Stimulated activated CD4-positive, alpha-beta T cell treated with anti-CD3 and anti-CD28 coated beads, Interleukin-12 subunit alpha, Interleukin-12 subunit beta, amount 100 ng/mL, for 4 hours (primary cell): Measurements from ENCODE around the gene ERCC6L2.

Experiments
- DNase-seq: peaks from one replicate; pipeline ENCODE4 v3.0.0-alpha.2; 2020

ERCC6L2 gene

DNA sequence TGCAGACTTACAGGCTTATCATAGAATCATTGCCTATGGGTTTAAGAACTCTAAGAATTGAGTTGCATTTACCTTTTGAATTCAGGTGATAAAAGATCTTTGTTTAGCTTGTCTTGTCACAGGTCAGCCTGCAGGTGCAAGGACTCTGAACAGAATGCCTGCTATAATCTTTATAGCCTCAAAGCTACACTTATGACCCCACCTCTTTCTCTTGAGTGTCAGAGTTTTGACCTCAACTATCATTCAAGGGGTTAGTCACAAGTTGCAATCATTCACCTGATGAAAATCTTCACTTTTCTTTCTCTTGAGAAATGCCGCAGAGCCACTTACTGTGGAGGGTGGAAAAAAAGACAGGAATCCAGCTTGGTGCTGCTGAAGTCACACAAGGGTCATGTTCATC is 49.5 kb downstream of the ERCC6L2 start:
- no peak for DNase-seq

GRCh38 chr9:95927271-95928004 is 51.9 kb downstream of the ERCC6L2 start:
- no peak for DNase-seq

- DNase-seq: no peak
Measured at GRCh38 chr9:95930277-95930676, 54.8 kb downstream of the ERCC6L2 start.

GRCh38 chr9:95935861-95936578 is 60.5 kb downstream of the ERCC6L2 start:
- DNase-seq: no peak

DNA sequence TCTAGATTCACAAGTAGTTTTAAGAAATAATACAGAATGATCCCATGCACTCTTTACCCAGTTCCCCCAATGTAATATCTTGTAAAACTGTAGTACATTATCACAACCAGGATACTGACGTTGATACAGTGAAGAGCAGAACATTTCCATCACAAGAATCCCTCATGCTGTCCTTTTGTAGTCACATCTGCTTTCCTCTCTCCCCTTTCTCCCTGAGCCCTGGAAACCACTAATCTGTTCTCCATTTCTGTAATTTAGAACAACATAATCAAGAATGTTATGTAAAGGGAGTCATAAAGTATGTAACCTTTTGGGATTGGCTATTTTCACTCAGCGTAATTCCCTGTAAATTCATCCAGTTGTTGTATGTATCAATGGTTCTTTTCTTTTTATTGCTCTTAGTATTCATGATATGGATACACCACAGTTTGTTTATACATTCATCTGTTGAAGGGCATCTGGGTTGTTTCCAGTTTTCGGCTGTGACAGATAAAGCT is 61.1 kb downstream of the ERCC6L2 start:
- no peak for DNase-seq

DNA sequence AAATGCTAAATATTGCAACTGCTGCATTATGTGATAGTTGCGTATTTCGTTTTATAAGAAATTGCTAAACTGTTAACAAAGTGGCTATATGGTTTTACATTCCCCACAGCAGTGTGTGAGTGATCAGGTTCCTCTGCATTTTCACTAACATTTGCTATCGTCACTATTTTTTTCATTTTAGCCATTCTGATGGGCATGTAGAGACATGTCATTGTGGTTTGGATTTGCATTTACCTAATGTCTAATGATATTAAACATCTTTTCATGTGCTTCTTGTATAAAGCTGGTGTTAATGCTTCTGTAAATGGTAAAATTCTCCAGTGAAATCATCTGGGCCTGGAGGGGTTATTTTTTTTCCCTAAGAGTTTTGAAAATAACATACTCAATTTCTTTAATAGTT is 61.6 kb downstream of the ERCC6L2 start:
- no peak for DNase-seq

GRCh38 chr9:95938724-95939123 is 63.2 kb downstream of the ERCC6L2 start:
- no peak for DNase-seq

GRCh38 chr9:95939472-95939871 is 64.0 kb downstream of the ERCC6L2 start:
- no peak for DNase-seq

DNA sequence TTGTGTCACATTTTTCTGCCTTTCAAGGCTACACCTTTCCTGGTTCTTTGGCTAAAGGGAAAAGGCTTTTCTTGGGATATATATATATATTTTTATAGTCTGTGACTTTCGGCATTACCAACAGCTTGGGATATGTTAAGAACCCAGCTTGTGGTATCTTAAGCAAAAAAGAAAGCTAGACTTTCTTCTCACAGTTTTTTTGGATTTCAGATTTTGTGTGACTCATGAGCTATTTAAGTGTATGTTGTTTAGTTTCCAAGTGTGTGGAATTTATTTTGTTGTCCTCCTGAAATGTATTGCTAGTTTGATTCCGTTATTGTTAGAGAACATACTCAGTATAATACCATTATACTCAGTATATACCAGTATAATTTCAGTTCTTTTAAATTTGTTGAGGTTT is 64.8 kb downstream of the ERCC6L2 start:
- DNase-seq: no peak

DNA sequence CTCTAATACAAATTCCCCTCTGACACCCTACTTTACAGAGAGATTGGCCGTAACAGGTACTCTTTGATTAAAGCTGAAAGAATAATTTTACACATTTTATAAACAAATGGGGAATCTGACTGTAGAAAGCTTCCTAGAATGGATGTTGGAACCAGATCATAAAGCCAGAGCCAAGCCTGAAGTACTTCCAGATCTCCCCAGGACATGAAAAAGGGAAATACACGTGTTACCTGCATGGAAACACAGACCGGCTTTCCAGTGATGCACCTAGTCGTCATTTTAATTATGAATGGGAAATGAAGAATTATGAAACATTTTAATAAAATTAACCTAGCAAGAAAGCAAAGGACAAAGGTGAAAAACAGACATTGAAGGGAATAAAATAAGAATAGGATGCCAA is 66.5 kb downstream of the ERCC6L2 start:
- DNase-seq: no peak

DNA sequence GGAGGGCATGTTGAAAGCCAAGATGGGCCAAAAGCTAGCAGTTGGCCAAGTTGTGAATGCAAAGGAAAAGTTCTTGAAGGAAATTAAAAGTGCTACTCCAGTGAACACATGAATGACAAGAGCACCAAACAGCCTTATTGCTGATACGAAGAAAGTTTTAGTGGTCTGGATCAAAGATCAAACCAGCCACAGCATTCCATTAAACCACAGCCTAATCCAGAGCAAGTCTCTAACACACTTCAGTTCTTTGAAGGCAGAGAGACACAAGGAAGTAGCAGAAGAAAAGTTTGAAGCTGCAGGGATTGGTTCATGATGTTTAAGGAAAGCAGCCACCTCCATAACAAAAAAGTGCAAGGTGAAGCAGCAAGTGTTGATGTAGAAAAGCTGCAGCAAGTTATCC is 71.6 kb downstream of the ERCC6L2 start:
- DNase-seq: no peak

DNA sequence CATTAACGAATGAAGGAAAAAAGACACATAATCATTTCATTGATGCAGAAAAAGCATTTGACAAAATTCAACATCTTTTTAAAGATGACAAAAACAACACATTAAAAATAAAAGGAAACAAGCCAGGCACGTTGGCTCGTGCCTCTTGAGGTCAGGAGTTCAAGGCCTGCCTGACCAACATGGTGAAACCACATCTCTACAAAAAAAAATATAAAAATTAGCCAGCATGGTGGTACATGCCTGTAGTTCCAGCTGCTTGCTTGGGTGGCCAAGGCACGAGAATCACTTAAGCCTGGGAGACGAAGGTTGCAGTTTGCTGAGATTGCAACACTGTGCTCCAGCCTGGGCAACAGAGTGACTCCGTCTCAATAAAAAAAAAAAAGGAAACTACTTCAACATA is 77.0 kb downstream of the ERCC6L2 start:
- DNase-seq: no peak

- no peak for DNase-seq
Measured at GRCh38 chr9:95953986-95954385, 78.5 kb downstream of the ERCC6L2 start.

DNA sequence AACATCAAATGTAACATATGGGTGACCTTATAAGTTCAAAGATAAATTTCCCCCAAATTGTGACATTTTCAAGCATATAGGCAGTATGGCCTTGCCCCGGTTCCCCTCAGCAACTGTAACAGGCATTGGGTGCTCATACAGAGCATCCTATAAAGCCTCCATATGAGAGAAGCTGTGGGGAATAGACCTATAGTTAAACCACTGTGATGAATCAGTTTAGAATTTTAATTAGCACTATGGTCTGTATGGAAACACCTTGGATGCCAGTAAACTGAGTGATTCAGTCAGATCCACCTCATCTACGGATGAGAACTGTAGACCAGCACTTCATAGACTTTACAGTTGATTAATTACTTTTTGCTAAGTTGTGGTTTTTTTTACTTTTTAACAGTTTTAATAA is 79.4 kb downstream of the ERCC6L2 start:
- no peak for DNase-seq

DNA sequence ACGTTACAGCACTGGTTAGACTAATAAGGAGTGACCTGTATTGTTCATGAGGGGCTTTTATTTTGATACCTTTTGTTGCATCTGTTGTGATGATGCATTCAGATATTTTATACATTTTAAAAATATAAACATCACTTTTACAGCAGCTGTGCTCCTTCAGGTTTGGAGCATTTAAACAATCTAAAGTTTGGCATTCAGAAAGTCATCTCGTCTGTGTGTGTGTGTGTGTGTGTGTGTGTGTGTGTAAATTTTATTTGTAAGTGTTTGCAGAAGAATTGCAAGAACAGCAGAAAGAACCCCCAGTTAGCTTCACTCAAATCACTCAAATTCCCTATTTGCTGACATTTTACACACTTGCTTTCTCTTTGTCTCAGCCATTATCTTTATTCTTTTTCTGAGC is 87.4 kb downstream of the ERCC6L2 start:
- DNase-seq: no peak

DNA sequence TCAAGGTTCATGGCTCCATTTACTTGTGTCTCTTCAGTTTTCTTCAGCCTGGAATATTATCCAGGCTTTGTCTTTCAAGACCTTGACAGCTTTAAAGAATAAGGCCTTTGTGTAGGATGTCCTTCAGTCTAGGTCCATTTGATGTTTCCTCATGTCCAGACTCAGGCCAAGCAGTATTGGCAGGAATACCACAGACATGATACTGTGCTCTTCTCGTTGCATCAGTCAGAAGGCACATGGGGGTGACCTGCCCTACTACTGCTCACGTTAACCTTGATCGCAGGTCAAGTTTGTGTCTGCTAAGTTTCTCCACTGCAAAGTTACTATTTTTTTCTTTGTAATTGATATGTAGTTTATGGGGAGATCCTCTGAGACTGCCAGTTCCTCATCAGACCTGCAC is 88.2 kb downstream of the ERCC6L2 start:
- no peak for DNase-seq

DNA sequence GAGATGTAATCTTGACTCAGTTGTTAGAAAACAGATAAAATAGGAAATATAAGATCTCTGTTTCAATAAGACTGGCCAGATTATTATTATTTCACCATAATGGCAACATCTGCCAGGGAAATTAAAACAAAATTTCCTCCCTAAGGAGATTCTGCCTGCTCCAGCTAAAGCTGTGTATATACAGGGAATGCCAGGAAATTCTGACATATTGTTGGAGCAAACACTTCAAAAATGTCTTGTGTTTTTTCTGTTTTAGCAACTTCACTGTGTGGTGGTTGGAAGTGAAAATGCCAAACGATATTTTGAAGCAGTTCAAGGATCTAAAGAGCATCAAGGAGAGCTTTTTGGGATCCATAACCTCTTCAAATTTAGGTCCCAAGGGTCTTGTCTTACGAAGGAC is 90.8 kb downstream of the ERCC6L2 start:
- DNase-seq: no peak

GRCh38 chr9:95970317-95970716 is 94.8 kb downstream of the ERCC6L2 start:
- DNase-seq: no peak

- no peak for DNase-seq
Measured at GRCh38 chr9:95971815-95972214, 96.3 kb downstream of the ERCC6L2 start.

GRCh38 chr9:95974389-95974788 is 98.9 kb downstream of the ERCC6L2 start:
- no peak for DNase-seq

GRCh38 chr9:95977371-95977770 is 101.9 kb downstream of the ERCC6L2 start:
- no peak for DNase-seq

GRCh38 chr9:95978106-95978505 is 102.6 kb downstream of the ERCC6L2 start:
- no peak for DNase-seq

GRCh38 chr9:95979446-95979845 is 104.0 kb downstream of the ERCC6L2 start:
- no peak for DNase-seq
